Tibial nerve (tissue), 4 donors: ENCODE results near the gene MYL11. TPM values are rescaled to one million over a fixed set of nuclear protein-coding genes. Genes with fewer than 3 reads are reported as not detected.
"Not testable (repeated sequence)": the region's sequence is repeated elsewhere in the genome, so short reads cannot be mapped to it uniquely, and the experiment has no call there.

ENCODE experiments used
- DNase-seq, 2 donors: peaks; one replicate each; pipeline ENCODE4 v3.0.0-alpha.2; 2019; ENCODE audit warnings: low spot score in 2 of 2
- H3K27ac ChIP-seq, 4 donors: fragments of 200-600 bp; sonication (generic) in 3 of 4; one replicate each; pipeline ENCODE4 v1.5.1; 2017 to 2019; ENCODE audit warnings: mild to moderate bottlenecking in 1 of 4
- H3K27me3 ChIP-seq, 2 donors: fragments of 200-600 bp; sonication (generic) in 1 of 2; one replicate each; pipeline versions ENCODE4 v1.5.1 to v1.6.0; 2017 to 2019
- H3K36me3 ChIP-seq, 3 donors: fragments of 200-600 bp; sonication (generic); one replicate each; pipeline ENCODE4 v1.5.1; 2018 to 2019
- H3K4me1 ChIP-seq, 4 donors: fragments of 200-600 bp; sonication (generic) in 3 of 4; one replicate each; pipeline ENCODE4 v1.5.1; 2017 to 2019
- H3K4me3 ChIP-seq, 4 donors: fragments of 200-600 bp; sonication (generic) in 3 of 4; one replicate each; pipeline ENCODE4 v1.5.1; 2017 to 2019; ENCODE audit warnings: mild to moderate bottlenecking in 1 of 4, moderate library complexity in 1 of 4
- H3K9me3 ChIP-seq, 4 donors: fragments of 200-600 bp; sonication (generic) in 3 of 4; one replicate each; pipeline ENCODE4 v1.5.1; 2017 to 2019
- CTCF ChIP-seq, 5 experiments: fragments of 200-600 bp in 3 of 5; fragments of 450-650 bp in 2 of 5; sonication (generic) in 3 of 5; IDR thresholded peaks; one replicate each; pipeline ENCODE4 v1.5.1; 2016 to 2019; ENCODE audit warnings: antibody characterized with exemption in 5 of 5, mild to moderate bottlenecking in 3 of 5, moderate library complexity in 2 of 5
- EP300 ChIP-seq, 2 donors: sonication (generic); formaldehyde crosslinking; IDR thresholded peaks; one replicate each; pipeline ENCODE4 v1.6.1; 2017; ENCODE audit warnings: antibody characterized with exemption in 2 of 2, mild to moderate bottlenecking in 1 of 2
- POLR2A ChIP-seq, 2 donors: fragments of 450-650 bp; IDR thresholded peaks; one replicate each; pipeline ENCODE4 v1.6.1; 2017; ENCODE audit warnings: antibody characterized with exemption in 2 of 2, mild to moderate bottlenecking in 2 of 2, moderate library complexity in 2 of 2
- WGBS, 2 donors: methylation state at CpG; one replicate each; pipeline ENCODE4 v1.1.5; 2018; 5-methylcytosine and 5-hydroxymethylcytosine counted together
- total RNA-seq, 4 donors: library from RNA; depleted of rRNA; stranded (reverse); fragments of >200 nt; gene quantifications; one replicate each; pipeline ENCODE4 v1.1.0, GENCODE V29; 2016

MYL11 gene
- total RNA-seq: not detected

- no peak within 1 kb of the TSS for H3K4me3 ChIP-seq
- 71 to 76% methylated on average over 6 of the region's 6 CpGs for WGBS, 2 donors
- no peaks in the 10 kb centered on the region for H3K9me3 ChIP-seq
- no peaks in the 10 kb centered on the region for H3K36me3 ChIP-seq
- TF ChIP-seq CTCF (IDR thresholded peaks at IDR 0.05): no peak
- TF ChIP-seq EP300 (IDR thresholded peaks at IDR 0.05): no peak
- no peak for TF ChIP-seq POLR2A (IDR thresholded peaks at IDR 0.05)
- H3K27ac ChIP-seq: no peak within 1 kb of the TSS
- no peaks in the 10 kb centered on the region for H3K27me3 ChIP-seq
- no peak for DNase-seq
- H3K4me1 ChIP-seq: peaks cover 0 to 26% (median 15%) of the 10 kb centered on the region in 4 donors
Observed at GRCh38 chr16:30374538-30374937, at the start of gene MYL11. MYL11 (plus strand) TSS chr16:30374802; CDS start chr16:30374858, 56 bp downstream.

DNA sequence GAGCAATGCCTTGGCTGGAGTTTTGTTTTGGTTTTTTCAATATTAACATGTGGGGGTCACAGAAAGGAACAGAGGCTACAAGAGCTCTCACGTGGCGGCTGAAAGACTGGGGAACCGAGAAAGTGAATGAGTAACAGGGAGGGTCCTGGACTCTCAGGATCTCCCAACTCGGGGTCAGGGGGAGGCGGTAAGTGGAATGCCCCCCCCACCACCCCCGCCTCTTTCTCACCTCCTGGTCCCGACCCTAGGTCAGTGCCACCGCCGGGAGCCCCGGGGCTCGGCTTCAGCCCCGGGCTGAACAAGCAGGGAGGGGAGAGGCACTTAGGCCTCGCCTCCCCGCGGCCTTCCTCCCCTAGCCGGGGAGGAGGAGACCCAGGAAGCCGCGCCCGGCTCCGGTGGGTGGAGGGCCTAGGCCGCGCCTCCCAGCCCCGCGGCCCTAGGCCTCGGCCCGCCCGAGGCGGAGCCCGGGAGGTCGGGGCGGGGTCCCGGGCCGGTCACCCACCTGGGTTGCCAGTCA is 40.1 kb upstream of the MYL11 start:
- not testable (repeated sequence) for H3K27me3 ChIP-seq, H3K4me1 ChIP-seq, H3K9me3 ChIP-seq, H3K36me3 ChIP-seq
- 0 to 2% methylated on average over 5 to 10 of the region's 33 CpGs for WGBS, 2 donors
- Histone ChIP-seq H3K4me3 (peak overlapping the region; percentile 60 to 95 (median 80)), H3K27ac (peak overlapping the region; percentile 93 to 99 (median 96))
- peak; percentile 41 to 49 for DNase-seq

GRCh38 chr16:30335028-30335597 is 39.5 kb upstream of the MYL11 start:
- H3K4me3 ChIP-seq: peak overlapping the region; percentile 60 to 95 (median 80)
- TF ChIP-seq POLR2A (IDR thresholded peaks at IDR 0.05) (peak; percentile 44 to 95), EP300 (IDR thresholded peaks at IDR 0.05) (peak in 1 of 2 donors; percentile 71), CTCF (IDR thresholded peaks at IDR 0.05) (peak in 2 of 5 experiments; percentile 13 to 30)
- DNase-seq: peak; percentile 73 to 74
- H3K4me1 ChIP-seq, H3K9me3 ChIP-seq, H3K36me3 ChIP-seq, H3K27me3 ChIP-seq: not testable (repeated sequence)
- WGBS, 2 donors: 0% methylated on average over 39 to 43 of the region's 70 CpGs
- H3K27ac ChIP-seq: peak overlapping the region; percentile 93 to 99 (median 96)

DNA sequence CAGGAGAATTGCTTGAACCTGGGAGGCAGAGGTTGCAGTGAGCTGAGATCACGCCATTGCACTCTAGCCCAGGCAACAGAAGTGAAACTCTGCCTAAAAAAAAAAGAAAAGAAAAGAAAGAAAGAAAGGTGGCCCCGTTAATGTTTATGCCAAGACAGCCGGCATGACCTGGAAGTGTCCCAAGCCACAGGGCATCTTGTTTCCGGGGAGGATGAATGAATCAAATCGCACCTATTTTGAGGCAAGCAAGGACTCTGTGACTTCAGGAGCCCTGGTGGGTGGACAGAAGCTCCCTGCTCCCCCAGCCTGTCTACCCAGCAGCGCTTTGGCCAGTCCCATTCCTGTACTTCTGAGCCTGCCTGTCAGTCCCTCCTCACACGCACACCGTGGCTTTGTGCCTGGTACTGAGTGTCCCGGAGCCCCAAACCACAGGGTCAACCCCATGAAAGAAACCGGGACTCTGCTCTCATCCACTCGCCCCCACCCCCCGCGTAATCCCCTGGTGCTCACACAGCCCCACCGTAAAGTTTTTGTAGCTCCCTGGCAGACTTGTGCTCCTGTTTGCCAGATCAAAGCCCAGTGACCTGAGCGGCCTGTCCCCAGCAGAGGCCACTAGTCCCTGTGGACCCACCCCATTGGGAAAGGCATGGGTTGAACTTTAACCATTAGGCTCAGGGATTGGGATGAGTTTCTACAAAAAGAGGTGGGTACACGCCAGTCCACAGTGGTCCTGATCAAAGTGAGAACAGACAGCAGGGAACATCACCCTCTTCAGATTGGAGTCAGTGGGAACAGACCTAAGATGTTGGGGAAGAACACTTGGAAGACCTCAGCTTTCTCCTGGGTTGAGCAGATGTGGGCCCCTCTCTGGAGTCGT is 38.8 kb upstream of the MYL11 start:
- WGBS, 2 donors: 42 to 45% methylated on average over 17 of the region's 17 CpGs
- TF ChIP-seq POLR2A (IDR thresholded peaks at IDR 0.05) (no peak), EP300 (IDR thresholded peaks at IDR 0.05) (no peak)
- Histone ChIP-seq H3K27ac (peak overlapping the region in 3 of 4 donors; percentile 93 to 99 (median 97)), H3K9me3 (no peaks in the 10 kb centered on the region), H3K27me3 (no peaks in the 10 kb centered on the region), H3K4me1 (peaks cover 0 to 7% (median 5%) of the 10 kb centered on the region in 4 donors), H3K4me3 (peak overlapping the region; percentile 60 to 95 (median 80)), H3K36me3 (no peaks in the 10 kb centered on the region)
- DNase-seq: no peak

DNA sequence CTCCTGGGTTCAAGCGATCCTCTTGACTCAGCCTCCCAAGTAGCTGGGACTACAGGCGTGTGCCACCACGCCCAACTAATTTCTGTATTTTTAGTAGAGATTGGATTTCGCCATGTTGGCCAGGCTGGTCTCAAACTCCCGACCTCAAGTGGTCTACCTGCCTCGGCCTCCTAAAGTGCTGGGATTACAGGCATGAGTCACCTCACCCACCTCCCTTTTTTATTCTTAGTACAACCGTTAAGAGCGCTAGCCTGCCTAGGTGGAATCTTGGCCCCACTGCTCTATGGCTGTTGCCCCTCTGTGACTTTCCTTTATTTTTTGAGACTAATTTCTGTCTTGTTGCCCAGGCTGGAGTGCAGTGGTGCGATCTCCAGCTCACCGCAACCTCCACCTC is 36.6 kb upstream of the MYL11 start:
- WGBS, 2 donors: 95 to 97% methylated on average over 10 of the region's 10 CpGs
- H3K4me3 ChIP-seq, H3K4me1 ChIP-seq, H3K9me3 ChIP-seq, H3K27ac ChIP-seq, H3K27me3 ChIP-seq, DNase-seq, H3K36me3 ChIP-seq: not testable (repeated sequence)

GRCh38 chr16:30338715-30339114 is 35.9 kb upstream of the MYL11 start:
- DNase-seq, H3K9me3 ChIP-seq, H3K36me3 ChIP-seq, H3K27me3 ChIP-seq, H3K4me3 ChIP-seq, H3K4me1 ChIP-seq, H3K27ac ChIP-seq: not testable (repeated sequence)
- WGBS, 2 donors: 84 to 88% methylated on average over 5 of the region's 5 CpGs

GRCh38 chr16:30340621-30341020 is 34.0 kb upstream of the MYL11 start:
- no peak overlapping the region for H3K4me3 ChIP-seq
- no peaks in the 10 kb centered on the region for H3K27me3 ChIP-seq
- no peaks in the 10 kb centered on the region for H3K9me3 ChIP-seq
- peaks cover 0 to 6% (median 4%) of the 10 kb centered on the region in 4 donors for H3K4me1 ChIP-seq
- no peak for DNase-seq
- H3K27ac ChIP-seq: no peak overlapping the region
- no peaks in the 10 kb centered on the region for H3K36me3 ChIP-seq
- TF ChIP-seq POLR2A (IDR thresholded peaks at IDR 0.05) (no peak), CTCF (IDR thresholded peaks at IDR 0.05) (no peak), EP300 (IDR thresholded peaks at IDR 0.05) (no peak)
- WGBS, 2 donors: 88 to 91% methylated on average over 11 to 13 of the region's 13 CpGs

DNA sequence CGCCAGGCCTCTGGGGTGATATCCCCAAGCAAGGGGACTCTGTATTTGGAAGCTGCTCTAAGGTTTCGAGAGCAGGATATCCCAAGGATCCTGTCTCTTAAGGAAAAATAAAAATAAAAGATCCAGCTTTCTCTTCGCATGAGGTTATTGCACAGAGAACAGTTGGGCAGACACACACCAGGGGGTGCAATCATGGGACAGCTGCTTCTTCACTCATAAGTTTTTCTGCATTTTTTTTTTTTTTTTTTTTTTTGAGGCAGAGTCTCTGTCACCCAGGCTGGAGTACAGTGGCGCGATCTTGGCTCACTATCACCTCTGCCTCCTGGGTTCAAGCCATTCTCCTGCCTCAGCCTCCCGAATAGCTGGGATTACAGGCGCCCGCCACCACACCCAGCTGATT is 32.6 kb upstream of the MYL11 start:
- H3K9me3 ChIP-seq, H3K36me3 ChIP-seq, DNase-seq, H3K4me3 ChIP-seq, H3K27me3 ChIP-seq, H3K4me1 ChIP-seq, H3K27ac ChIP-seq: not testable (repeated sequence)
- WGBS, 2 donors: 94 to 95% methylated on average over 8 of the region's 8 CpGs
